Brain microvascular endothelial cell (primary cell): ENCODE data around the gene AMBRA1.

ENCODE experiments used
- DNase-seq: peaks from one replicate; pipeline ENCODE4 v3.0.0-alpha.2; 2020
- H3K27ac ChIP-seq: fragments of 250-450 bp; sonication (Bioruptor Pico); 2 replicates; pipeline ENCODE4 v1.5.1; 2020; ENCODE audit warnings: mild to moderate bottlenecking, moderate library complexity
- H3K27me3 ChIP-seq: fragments of 250-450 bp; sonication (Bioruptor Pico); replicated peaks from 2 replicates; pipeline ENCODE4 v1.5.1; 2020; ENCODE audit warnings: mild to moderate bottlenecking
- H3K36me3 ChIP-seq: fragments of 250-450 bp; sonication (Bioruptor Pico); replicated peaks from 2 replicates; pipeline ENCODE4 v1.5.1; 2020; ENCODE audit warnings: mild to moderate bottlenecking
- H3K4me3 ChIP-seq: 2 replicates; pipeline ENCODE4 v1.5.1; 2011; ENCODE audit warnings: low read depth, mild to moderate bottlenecking, control low read depth, low read length, moderate library complexity
- CTCF ChIP-seq: IDR thresholded peaks from 2 replicates; pipeline ENCODE4 v1.5.1; 2011; ENCODE audit warnings: low read depth, mild to moderate bottlenecking, moderate library complexity, low read length, control low read depth, inconsistent platforms; ENCODE audit errors: missing control alignments
- in situ Hi-C: cut with HindIII; loops from 2 replicates; pipeline ENCODE4 v1.10.0; 2017; ENCODE audit warnings: low sequenced_read_pairs, low pct_ligation_motif_present

Gene AMBRA1

DNA sequence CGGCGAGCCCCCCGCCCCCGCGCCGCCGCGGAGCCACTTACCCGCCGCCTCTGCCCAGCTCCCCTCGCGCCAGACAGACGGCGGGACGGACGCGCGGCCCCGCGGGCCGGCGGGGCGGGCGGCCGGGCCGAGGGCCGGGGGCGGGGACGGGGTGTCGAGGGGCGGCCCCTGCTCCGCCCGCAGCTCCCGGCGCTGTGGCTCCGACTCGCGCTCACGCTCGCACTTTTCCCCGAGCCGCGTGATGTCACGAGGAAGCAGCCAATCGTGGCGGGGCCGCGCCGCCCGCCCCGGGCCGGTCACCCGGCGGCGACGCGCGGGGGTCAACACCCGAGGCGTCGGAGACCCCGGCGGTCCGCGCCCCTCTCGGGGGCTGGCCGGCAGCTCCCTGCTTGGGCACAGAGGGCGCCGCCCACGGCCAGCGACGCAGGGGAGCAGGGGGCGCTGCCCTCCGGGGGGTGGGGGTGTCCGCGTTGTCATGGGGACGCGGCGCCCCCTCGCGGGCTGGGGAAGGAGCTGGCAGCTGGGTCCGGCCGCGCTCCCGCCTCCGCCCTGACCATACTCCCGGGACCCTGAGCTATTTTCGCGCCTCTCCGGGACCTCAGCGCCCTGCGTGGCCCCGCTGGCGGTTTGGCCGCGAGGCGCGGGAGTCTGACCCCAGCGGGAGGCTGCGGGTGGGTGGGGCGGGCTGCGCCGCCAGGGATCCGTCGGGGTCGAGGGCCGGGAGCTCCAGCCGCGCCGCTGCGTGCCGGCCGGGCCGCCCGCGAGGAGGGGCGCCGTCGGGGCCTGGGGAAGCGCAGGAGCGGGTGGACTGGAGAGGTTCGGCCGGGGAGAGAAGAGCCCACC lies 202.0 kb downstream of the AMBRA1 start, which contains the start of gene CHRM4:
CHRM4 (minus strand) TSS at position 199 of the 843 bp plus-strand sequence. CDS start 5,219 bp downstream, outside the sequence.
- Histone ChIP-seq H3K27me3 (peaks cover 16% of the 10 kb centered on the region), H3K36me3 (peaks cover 4% of the 10 kb centered on the region), H3K27ac (no peak within 1 kb of the TSS), H3K4me3 (peak within 1 kb of the TSS; percentile 37)
- TF ChIP-seq CTCF: peak; percentile 49
- no peak for DNase-seq
- in situ Hi-C loops: no loop called here

- in situ Hi-C loops: no loop called here
- H3K36me3 ChIP-seq: no peaks in the 10 kb centered on the region
- peaks cover 16% of the 10 kb centered on the region for H3K27me3 ChIP-seq
- H3K4me3 ChIP-seq: peak overlapping the region; percentile 30
- TF ChIP-seq CTCF: no peak
- H3K27ac ChIP-seq: no peak overlapping the region
- DNase-seq: no peak
Measured at GRCh38 chr11:46391186-46391577, 202.6 kb downstream of the AMBRA1 start.

DNA sequence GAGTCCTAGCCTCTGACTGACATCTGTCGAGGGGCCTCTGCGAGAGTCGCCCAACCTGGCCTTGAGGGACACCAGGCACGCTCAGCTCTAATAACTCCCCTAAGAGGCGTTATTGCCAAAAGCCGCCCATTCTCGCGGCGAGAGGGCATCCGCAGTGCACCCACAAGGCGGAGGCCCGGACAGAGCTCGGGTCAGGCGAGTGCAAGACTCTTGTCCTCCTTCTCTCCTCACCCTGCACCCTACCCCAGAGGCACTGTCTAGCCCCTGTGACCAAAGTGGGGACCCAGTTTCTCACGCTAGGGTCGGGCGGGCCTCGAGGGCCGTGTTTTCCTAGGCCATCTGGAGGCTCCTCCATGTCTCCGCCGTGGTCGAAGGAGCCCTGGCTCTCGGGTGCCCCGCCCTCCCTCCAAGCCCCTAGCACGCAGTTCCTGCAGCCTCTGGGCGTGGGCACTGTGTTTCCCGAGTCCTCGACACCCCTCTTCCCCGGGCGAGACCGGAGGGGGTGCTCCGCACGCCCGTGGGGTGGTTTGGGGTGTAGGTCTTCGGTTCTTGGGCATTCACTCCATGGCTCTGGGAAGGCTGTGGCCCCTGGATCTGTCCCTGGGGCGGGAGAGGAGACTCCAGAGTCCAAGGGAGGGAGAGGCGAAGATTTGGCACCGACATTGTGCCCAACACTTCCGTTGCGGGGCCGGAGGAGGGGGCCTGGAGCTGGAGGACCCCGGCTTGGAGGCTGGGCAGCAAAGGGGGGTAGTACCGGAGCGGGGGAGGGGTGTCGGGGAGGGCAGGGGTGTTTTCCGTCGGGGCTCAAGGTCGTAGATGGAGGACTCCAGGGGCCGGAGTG lies 203.3 kb downstream of the AMBRA1 start:
- in situ Hi-C loops: no loop called here
- no peaks in the 10 kb centered on the region for H3K36me3 ChIP-seq
- no peak overlapping the region for H3K27ac ChIP-seq
- peaks cover 16% of the 10 kb centered on the region for H3K27me3 ChIP-seq
- no peak overlapping the region for H3K4me3 ChIP-seq
- DNase-seq: no peak
- no peak for TF ChIP-seq CTCF

- DNase-seq: peak; percentile 46
- peak overlapping the region; percentile 53 for H3K4me3 ChIP-seq
- H3K36me3 ChIP-seq: no peaks in the 10 kb centered on the region
- no peak overlapping the region for H3K27ac ChIP-seq
- peaks cover 16% of the 10 kb centered on the region for H3K27me3 ChIP-seq
- in situ Hi-C loops: no loop called here
- peak; percentile 86 for TF ChIP-seq CTCF
Measured at GRCh38 chr11:46389450-46390330, 204.1 kb downstream of the AMBRA1 start.

- in situ Hi-C loops: no loop called here
- Histone ChIP-seq H3K4me3 (peak overlapping the region; percentile 17), H3K27me3 (peaks cover 16% of the 10 kb centered on the region)
Measured at GRCh38 chr11:46388619-46389449, 205.0 kb downstream of the AMBRA1 start.

More at GRCh38 chr11:46388619-46389449, 205.0 kb downstream of the AMBRA1 start:
- no peak for TF ChIP-seq CTCF
- no peak for DNase-seq
- Histone ChIP-seq H3K27ac (no peak overlapping the region), H3K36me3 (no peaks in the 10 kb centered on the region)
